Fibroblast of the aortic adventitia (primary cell): Measurements from ENCODE around the gene CFAP65. TPM values are rescaled to one million over a fixed set of nuclear protein-coding genes. Genes with fewer than 3 reads are reported as not detected.

Experiments
- DNase-seq: peaks from one replicate; pipeline ENCODE4 v3.0.0-alpha.2; 2010; ENCODE audit warnings: low read depth
- H3K4me3 ChIP-seq: 2 replicates; pipeline ENCODE4 v1.5.1; 2011; ENCODE audit warnings: low read depth, mild to moderate bottlenecking, control low read depth, low read length, moderate library complexity
- total RNA-seq: library from RNA; depleted of rRNA; stranded (reverse); fragments of >200 nt; gene quantifications from 2 replicates; pipeline ENCODE4 v1.2.3, GENCODE V29; 2012; ENCODE audit warnings: low replicate concordance
- TF ChIP-seq, protein P1 (sequence below): IDR thresholded peaks from 2 replicates; pipeline ENCODE4 v1.5.1; 2011; ENCODE audit warnings: mild to moderate bottlenecking, low read length, control low read depth, inconsistent platforms; ENCODE audit not compliant: insufficient read depth

CFAP65 gene
- total RNA-seq, 1 donor, result not detected

DNA sequence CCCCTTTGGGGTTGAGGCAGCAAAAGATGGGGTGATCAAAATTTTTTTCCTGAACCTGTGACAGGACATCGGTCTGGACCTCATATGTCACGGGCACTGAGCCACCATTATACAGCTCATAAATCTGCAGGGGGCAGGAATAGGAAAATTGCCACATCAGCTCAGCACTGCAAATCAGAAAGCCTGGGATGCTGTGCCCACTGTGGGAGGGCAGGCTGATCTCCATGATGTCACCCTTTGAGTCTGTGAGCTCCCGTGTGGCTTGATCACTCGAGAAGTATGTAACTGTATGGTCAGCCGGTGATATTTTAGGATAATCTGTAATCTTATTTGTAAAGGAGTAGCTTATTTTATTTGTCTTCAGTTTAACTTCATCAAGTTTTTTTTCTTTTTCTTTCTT, 30.4 kb downstream of the CFAP65 start:
- no peak for DNase-seq
- TF ChIP-seq, protein P1, sequence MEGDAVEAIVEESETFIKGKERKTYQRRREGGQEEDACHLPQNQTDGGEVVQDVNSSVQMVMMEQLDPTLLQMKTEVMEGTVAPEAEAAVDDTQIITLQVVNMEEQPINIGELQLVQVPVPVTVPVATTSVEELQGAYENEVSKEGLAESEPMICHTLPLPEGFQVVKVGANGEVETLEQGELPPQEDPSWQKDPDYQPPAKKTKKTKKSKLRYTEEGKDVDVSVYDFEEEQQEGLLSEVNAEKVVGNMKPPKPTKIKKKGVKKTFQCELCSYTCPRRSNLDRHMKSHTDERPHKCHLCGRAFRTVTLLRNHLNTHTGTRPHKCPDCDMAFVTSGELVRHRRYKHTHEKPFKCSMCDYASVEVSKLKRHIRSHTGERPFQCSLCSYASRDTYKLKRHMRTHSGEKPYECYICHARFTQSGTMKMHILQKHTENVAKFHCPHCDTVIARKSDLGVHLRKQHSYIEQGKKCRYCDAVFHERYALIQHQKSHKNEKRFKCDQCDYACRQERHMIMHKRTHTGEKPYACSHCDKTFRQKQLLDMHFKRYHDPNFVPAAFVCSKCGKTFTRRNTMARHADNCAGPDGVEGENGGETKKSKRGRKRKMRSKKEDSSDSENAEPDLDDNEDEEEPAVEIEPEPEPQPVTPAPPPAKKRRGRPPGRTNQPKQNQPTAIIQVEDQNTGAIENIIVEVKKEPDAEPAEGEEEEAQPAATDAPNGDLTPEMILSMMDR, result no peak
- H3K4me3 ChIP-seq, result no peak overlapping the region

DNA sequence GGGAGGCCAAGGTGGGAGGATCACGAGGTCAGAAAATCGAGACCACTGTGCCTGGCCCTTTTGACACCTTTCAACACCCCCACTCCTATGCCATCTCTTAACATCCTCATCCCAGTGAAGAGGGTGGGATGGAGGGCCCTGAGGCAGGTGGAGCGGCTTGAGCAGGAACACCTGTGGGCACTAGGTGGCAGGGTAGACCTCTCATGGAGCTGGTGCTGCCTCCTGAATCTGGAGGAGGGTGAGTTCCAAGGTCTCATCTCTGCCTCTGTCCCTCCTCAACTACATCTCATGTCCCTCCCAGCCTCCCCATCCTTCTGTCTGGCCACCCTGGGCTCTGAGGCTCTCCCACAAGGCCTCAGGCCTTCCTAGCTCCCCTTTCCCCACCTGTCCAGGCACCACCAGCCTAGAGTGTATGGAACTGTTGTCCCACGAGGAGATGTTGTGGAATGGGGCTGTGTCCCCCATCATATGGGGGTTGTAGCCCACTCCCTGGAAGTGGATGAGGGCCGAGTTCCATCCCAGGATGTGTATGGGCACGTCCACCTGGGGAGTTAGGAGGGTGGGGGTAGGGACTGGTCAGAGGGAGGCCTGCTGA, 31.1 kb downstream of the CFAP65 start:
- H3K4me3 ChIP-seq, result no peak overlapping the region
- DNase-seq, result no peak
- TF ChIP-seq, protein P1, result peak; percentile 16

DNA sequence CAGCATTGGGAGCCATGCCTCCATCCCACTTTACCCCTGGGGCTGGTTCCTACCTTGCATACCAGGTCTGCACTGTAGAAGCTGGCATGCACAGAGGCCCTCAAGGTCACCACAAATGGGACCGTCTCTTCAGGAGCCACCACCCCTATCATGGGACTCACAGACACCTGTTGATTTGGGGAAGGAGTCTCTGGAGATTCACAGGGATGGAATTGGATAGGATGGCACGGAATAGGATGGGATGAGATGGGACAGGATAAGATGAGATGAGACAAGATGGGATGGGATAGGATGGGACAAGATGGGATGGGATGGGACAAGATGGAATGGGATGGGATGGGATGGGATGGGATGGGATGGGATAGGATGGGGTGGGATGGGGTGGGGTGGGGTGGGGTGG, 32.0 kb downstream of the CFAP65 start:
- DNase-seq, result no peak
- TF ChIP-seq, protein P1, result no peak
- no peak overlapping the region for H3K4me3 ChIP-seq

DNA sequence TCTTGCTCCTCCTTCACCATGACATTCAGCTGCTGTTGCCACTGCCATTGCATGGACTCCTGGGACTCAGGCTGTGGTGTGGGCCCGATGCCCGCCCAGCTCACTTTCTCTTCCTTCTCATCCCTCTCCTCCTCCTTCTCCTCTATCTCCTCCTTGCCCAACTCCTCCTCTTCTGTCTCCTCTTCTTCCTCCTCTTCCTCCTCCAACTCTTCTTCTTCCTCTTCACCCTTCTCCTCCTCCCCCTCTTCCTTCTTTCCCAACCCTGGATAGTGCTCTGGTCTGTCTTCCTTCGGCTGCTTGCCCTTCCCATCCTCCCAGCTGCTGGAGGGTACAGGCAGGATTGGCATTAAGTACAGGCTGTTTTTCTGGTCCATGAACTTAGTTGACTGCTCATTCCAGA, 37.3 kb downstream of the CFAP65 start:
- TF ChIP-seq, protein P1, result no peak
- H3K4me3 ChIP-seq, result no peak overlapping the region
- DNase-seq, result no peak

DNA sequence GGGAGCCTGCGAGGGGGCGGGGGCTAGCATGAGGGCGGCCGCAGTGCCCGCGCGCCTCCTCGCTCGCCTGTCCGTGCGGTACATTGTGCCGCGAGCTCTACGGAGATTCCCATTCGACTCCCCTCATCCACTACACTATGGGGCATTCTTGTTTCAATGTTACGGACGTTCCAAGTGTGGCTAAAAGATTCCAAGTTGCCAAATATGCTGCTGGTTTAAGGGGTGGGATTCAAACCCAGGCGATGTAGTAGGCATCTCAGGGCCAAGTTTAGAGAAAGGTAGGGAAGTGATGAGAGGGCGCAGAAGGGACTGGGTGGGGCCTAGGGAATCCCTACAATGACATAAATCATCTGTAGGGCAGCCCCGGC, 38.1 kb downstream of the CFAP65 start:
- H3K4me3 ChIP-seq, result no peak overlapping the region
- DNase-seq, result no peak
- TF ChIP-seq, protein P1, result no peak

DNA sequence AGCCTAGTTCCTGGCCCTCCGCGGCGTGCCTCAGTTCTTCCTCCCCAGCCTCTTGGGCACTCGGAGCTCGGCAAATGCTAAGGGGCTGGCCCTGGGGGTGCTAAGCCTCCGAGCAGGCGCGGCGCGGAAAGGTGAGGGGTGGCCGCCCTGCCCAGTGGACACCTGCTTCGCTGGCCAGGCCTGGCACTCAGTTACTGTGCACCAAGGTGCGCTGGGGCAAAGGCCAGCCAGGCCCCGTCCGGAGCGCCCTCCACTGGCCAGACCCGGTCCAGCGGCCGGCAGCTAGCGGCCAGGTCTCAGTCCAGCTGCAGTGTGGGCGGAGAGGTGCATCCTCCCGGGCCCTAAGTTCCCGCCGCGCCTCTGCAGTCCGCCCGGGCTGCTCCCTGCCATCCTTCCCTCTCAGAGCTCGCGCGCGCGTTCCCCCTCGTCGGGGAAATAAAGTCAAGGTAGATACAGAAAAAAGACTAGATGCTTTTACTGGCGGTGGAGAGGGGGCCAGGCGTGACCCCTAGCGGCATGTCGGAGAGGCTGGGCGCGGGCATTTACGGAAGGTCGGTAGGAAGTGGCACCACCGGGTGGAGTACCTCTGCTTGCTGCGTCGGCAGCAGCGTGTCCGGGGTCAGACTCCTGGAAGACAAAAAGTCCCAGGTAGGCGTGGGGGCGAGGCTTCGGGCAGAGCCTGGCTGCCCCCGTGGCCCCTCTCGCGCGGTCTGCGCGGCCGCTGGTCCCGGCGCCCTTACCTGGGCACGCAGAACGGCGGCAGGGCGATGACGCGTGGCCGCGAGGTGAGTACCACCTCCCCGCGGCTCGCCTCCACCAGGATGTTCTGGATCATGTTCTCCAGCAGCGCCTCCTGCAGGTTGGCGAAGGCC, 38.7 kb downstream of the CFAP65 start:
- TF ChIP-seq, protein P1, result peak; percentile 37
- no peak overlapping the region for H3K4me3 ChIP-seq
- DNase-seq, result no peak
